MCF 10A (cell line): Measurements from ENCODE around the gene TNFAIP2. TPM values are rescaled to one million over a fixed set of nuclear protein-coding genes. Genes with fewer than 3 reads are reported as not detected.

Experiments
- BruUV-seq: library from RNA; stranded (reverse); fragments of 400-500 nt; replicated peaks from 2 replicates; lab custom pipeline; 2021; lab: Mats Ljungman, UMichigan
- CTCF ChIA-PET: fragments of 300-600 bp; sonication (Branson Sonifier 250); formaldehyde crosslinking; extraction: SDS; loops from one replicate; lab custom pipeline; 2021; ENCODE audit warnings: antibody characterized with exemption, inconsistent platforms; lab: Yijun Ruan, JAX
- POLR2A ChIA-PET: fragments of 300-600, 350-650 bp; sonication (Branson Sonifier 250); formaldehyde crosslinking; extraction: SDS; loops from one replicate; lab custom pipeline; 2020; ENCODE audit warnings: antibody characterized with exemption, inconsistent platforms; lab: Yijun Ruan, JAX
- DNase-seq: peaks from one replicate; pipeline ENCODE4 v3.0.0-alpha.2; 2018; ENCODE audit not compliant: unreplicated experiment
- H3K27ac Mint-ChIP-seq: one replicate; pipeline ENCODE4 v1.8.0; 2022; ENCODE audit warnings: mild to moderate bottlenecking, low read depth, mixed read lengths; ENCODE audit not compliant: unreplicated experiment
- H3K27me3 Mint-ChIP-seq: one replicate; pipeline ENCODE4 v1.8.0; 2022; ENCODE audit warnings: mixed read lengths; ENCODE audit not compliant: insufficient read depth, unreplicated experiment
- H3K36me3 Mint-ChIP-seq: one replicate; pipeline ENCODE4 v1.8.0; 2022; ENCODE audit warnings: mild to moderate bottlenecking, moderate library complexity, mixed read lengths; ENCODE audit not compliant: insufficient read depth, unreplicated experiment
- H3K4me1 Mint-ChIP-seq: one replicate; pipeline ENCODE4 v1.8.0; 2022; ENCODE audit warnings: mixed read lengths; ENCODE audit not compliant: insufficient read depth, unreplicated experiment
- H3K4me3 Mint-ChIP-seq: one replicate; pipeline ENCODE4 v1.8.0; 2022; ENCODE audit warnings: mild to moderate bottlenecking, moderate library complexity, mixed read lengths; ENCODE audit not compliant: unreplicated experiment
- H3K9me3 Mint-ChIP-seq: one replicate; pipeline ENCODE4 v1.8.0; 2022; ENCODE audit warnings: mixed read lengths; ENCODE audit not compliant: unreplicated experiment
- intact Hi-C: fragments of 100-400 bp; cut with micrococcal nuclease; formaldehyde crosslinking; loops from 2 replicates; pipeline ENCODE4 v1.14.1; 2022
- total RNA-seq: library from RNA; stranded (reverse); gene quantifications from 2 replicates; pipeline ENCODE4 v1.2.3, GENCODE V29; 2022
- TF ChIP-seq, protein P1 (sequence below): fragments of 200-600 bp; IDR thresholded peaks from one replicate; pipeline ENCODE4 v1.8.0; 2022; ENCODE audit warnings: antibody characterized with exemption, mild to moderate bottlenecking; ENCODE audit not compliant: unreplicated experiment

Gene TNFAIP2
- total RNA-seq, 1 experiment from 2014 or later: 19.1 TPM

DNA sequence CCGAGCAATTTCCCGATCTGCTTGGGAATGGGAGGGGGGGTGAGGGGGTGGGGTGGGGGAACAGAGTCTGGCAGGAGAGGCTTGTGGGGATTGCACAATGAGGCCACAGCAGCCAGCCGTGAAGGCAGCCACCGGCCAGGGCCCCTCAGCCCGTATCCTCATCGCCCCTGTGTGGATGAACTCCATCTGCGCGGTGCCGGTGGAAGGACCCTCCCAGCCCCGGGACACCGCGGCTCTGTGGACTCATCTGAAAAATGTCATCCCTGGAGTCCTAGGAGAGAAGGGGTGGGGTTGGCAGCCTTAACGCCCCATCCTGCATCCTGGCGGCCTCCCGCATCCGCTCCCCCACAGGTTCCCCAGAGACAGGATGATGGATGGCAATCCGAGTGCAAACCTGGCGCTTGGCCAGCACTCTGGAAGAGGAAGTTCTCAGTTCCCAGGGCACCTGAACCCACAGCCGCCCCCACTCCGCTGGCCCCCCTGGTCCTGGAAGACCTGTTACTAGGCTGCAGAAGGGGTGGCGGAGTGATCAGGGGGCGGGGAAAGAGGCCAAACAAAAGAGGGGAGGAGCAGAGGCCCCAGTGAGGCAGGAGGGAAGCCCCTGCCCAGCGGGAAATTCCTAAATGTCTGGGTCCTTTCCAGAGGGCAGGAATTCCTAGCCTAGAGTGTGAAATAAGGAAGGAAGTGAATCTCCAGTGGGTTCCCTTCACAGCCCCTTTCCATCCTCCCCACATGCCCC is 1.2 kb upstream of the TNFAIP2 start:
- H3K9me3 Mint-ChIP-seq: no peaks in the 10 kb centered on the region
- no TSS peak for BruUV-seq
- peaks cover 13% of the 10 kb centered on the region for H3K4me1 Mint-ChIP-seq
- H3K4me3 Mint-ChIP-seq: no peak overlapping the region
- H3K27me3 Mint-ChIP-seq: no peaks in the 10 kb centered on the region
- ChIA-PET CTCF (no interaction called here), POLR2A (no interaction called here)
- TF ChIP-seq, protein P1, sequence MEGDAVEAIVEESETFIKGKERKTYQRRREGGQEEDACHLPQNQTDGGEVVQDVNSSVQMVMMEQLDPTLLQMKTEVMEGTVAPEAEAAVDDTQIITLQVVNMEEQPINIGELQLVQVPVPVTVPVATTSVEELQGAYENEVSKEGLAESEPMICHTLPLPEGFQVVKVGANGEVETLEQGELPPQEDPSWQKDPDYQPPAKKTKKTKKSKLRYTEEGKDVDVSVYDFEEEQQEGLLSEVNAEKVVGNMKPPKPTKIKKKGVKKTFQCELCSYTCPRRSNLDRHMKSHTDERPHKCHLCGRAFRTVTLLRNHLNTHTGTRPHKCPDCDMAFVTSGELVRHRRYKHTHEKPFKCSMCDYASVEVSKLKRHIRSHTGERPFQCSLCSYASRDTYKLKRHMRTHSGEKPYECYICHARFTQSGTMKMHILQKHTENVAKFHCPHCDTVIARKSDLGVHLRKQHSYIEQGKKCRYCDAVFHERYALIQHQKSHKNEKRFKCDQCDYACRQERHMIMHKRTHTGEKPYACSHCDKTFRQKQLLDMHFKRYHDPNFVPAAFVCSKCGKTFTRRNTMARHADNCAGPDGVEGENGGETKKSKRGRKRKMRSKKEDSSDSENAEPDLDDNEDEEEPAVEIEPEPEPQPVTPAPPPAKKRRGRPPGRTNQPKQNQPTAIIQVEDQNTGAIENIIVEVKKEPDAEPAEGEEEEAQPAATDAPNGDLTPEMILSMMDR: no peak
- H3K27ac Mint-ChIP-seq: no peak overlapping the region
- intact Hi-C loops: no loop called here
- DNase-seq: peak; percentile 97
- no peaks in the 10 kb centered on the region for H3K36me3 Mint-ChIP-seq

DNA sequence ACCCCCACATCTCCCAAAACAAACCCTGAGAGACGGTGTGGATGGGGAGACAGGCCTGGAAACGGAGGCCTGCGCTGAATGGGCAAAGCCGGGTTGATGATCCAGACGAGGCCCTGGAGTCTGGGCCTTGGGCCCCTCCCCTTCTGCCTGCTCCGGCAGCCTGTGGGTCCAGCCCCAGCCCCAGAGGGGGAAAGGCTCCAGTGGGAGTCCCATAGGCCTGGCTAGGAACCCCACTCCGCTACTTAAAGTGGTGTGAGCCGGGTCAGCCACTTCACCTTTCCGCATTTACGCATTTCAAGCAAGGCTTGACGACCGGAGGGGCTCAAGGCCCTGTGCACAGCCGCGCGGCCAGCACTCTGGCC is 695 bp upstream of the TNFAIP2 start:
- peaks cover 16% of the 10 kb centered on the region for H3K4me1 Mint-ChIP-seq
- H3K9me3 Mint-ChIP-seq: no peaks in the 10 kb centered on the region
- ChIA-PET CTCF (no interaction called here), POLR2A (no interaction called here)
- TF ChIP-seq, protein P1: no peak
- H3K27ac Mint-ChIP-seq: no peak overlapping the region
- DNase-seq: no peak
- H3K4me3 Mint-ChIP-seq: no peak overlapping the region
- no TSS peak for BruUV-seq
- no peaks in the 10 kb centered on the region for H3K36me3 Mint-ChIP-seq
- no peaks in the 10 kb centered on the region for H3K27me3 Mint-ChIP-seq
- intact Hi-C loops: no loop called here

DNA sequence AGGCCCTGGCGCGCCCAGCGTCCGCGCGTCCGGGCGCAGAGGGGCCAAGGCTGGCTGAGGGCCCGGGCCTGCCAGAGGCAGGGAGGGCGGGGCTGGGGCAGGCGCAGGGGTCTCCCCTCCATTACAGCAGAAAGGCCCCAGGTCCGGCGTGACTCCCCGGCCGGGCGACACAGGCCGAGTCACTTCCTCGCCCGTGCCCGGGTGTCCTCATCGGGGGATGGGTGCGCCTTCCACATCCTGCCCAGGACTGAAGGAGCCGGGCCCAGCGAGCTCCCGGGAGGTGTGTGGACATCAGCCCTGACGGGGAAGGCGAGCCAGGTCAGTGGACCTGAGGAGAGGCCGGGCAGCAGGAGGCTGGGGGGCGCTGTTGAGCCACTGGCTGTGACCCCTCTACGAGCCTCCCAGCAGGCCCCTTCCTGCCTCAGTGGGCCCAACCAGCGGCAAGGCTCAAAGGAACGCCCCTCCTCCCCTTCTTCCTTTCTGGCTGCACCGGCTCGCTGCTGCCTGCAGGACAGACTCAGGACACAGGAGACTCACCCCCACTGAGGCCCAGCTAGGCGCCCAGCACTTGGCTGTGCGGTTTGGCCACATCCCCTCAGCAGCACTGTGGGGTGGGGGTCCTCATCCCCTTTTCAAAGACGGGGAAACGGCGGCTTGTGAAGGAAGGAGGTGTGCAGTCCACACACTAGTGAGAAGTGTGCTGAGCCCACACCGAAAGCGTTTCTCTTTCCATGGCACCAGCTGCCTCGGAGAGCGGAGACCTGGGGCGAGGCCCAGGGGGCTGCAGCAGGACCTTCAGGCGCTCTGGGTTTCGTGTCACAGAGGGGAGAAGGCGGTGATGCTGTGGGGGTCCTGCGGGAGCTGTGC is 606 bp downstream of the TNFAIP2 start:
- CTCF ChIA-PET: interaction anchor here (1.4 to 7.3 kb wide), 2 partner anchors 19 to 137 kb away, joined by 4 to 50 read pairs; no protein-coding TSS in a partner anchor
- TSS peak; percentile 65 for BruUV-seq
- intact Hi-C loops: no loop called here
- Mint-ChIP-seq H3K27me3 (no peaks in the 10 kb centered on the region), H3K4me1 (peaks cover 29% of the 10 kb centered on the region), H3K4me3 (peak overlapping the region; percentile 62), H3K36me3 (no peaks in the 10 kb centered on the region), H3K27ac (no peak overlapping the region), H3K9me3 (no peaks in the 10 kb centered on the region)
- TF ChIP-seq, protein P1: peak; percentile 25
- DNase-seq: no peak
- POLR2A ChIA-PET: no interaction called here

DNA sequence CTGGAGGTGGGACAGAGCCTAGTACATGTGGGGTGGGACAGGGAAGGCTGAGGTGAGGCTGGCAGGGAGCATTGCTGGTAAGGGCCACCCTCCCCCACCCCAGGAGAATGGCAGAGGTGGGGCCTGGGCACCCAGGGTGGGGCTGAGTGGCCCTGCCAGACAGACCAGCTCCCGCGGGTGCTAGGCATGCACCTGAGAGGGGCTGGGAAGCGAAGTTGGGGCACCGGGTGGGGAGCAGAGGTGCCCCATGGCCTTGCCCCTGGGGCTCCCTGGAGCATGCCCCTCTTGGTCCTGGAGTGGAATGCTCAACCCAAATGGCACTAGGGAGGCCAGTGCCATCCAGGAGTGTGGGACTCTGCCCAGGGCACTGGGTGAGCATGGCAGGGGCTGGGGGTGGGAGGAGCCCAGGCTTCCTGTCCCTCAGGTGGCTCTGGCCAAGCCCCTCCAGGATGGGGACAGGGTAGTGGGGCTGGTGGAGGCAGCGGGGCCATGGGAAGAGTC is 1.3 kb downstream of the TNFAIP2 start:
- CTCF ChIA-PET: interaction anchor here (1.4 to 7.3 kb wide), 2 partner anchors 19 to 136 kb away, joined by 4 to 50 read pairs; no protein-coding TSS in a partner anchor
- TF ChIP-seq, protein P1: no peak
- POLR2A ChIA-PET: no interaction called here
- Mint-ChIP-seq H3K36me3 (no peaks in the 10 kb centered on the region), H3K4me3 (no peak overlapping the region), H3K9me3 (no peaks in the 10 kb centered on the region), H3K27ac (no peak overlapping the region), H3K27me3 (no peaks in the 10 kb centered on the region), H3K4me1 (peaks cover 36% of the 10 kb centered on the region)
- intact Hi-C loops: no loop called here
- no TSS peak for BruUV-seq
- no peak for DNase-seq
